T-helper 22 cell (primary cell): Measurements from ENCODE around the gene SPAG16.
"Not testable (repeated sequence)": the region's sequence is repeated elsewhere in the genome, so short reads cannot be mapped to it uniquely, and the experiment has no call there.

Source experiments
- DNase-seq: peaks from one replicate; pipeline ENCODE4 v3.0.0-alpha.2; 2020; ENCODE audit warnings: low read depth

The SPAG16 gene

GRCh38 chr2:213410687-213411086, 126.4 kb downstream of the SPAG16 start:
- DNase-seq = not testable (repeated sequence)

GRCh38 chr2:213411582-213412289, 127.5 kb downstream of the SPAG16 start:
- DNase-seq = no peak

GRCh38 chr2:213415093-213415492, 130.8 kb downstream of the SPAG16 start:
- no peak for DNase-seq

- no peak for DNase-seq
These were observed 132.6 kb downstream of the SPAG16 start for GRCh38 chr2:213416832-213417231.

- DNase-seq = no peak
These were observed 135.7 kb downstream of the SPAG16 start for GRCh38 chr2:213419980-213420379.

- no peak for DNase-seq
These were observed 136.6 kb downstream of the SPAG16 start for GRCh38 chr2:213420828-213421385.

- no peak for DNase-seq
These were observed 137.9 kb downstream of the SPAG16 start for GRCh38 chr2:213422211-213422610.

- no peak for DNase-seq
These were observed 141.4 kb downstream of the SPAG16 start for GRCh38 chr2:213425618-213426017.

- DNase-seq = no peak
These were observed 145.3 kb downstream of the SPAG16 start for GRCh38 chr2:213429516-213429915.

- no peak for DNase-seq
These were observed 159.7 kb downstream of the SPAG16 start for GRCh38 chr2:213443921-213444320.

- no peak for DNase-seq
These were observed 167.4 kb downstream of the SPAG16 start for GRCh38 chr2:213451542-213452239.

GRCh38 chr2:213455316-213456008, 171.2 kb downstream of the SPAG16 start:
- no peak for DNase-seq

GRCh38 chr2:213475433-213475832, 191.2 kb downstream of the SPAG16 start:
- DNase-seq = no peak

GRCh38 chr2:213476641-213477040, 192.4 kb downstream of the SPAG16 start:
- no peak for DNase-seq

- DNase-seq = no peak
These were observed 205.8 kb downstream of the SPAG16 start for GRCh38 chr2:213490087-213490486.

GRCh38 chr2:213491376-213491775, 207.1 kb downstream of the SPAG16 start:
- no peak for DNase-seq

GRCh38 chr2:213496226-213496625, 212.0 kb downstream of the SPAG16 start:
- DNase-seq = no peak

GRCh38 chr2:213500881-213501280, 216.6 kb downstream of the SPAG16 start:
- no peak for DNase-seq

- DNase-seq = no peak
These were observed 239.9 kb downstream of the SPAG16 start for GRCh38 chr2:213524164-213524563.

- DNase-seq = no peak
These were observed 253.3 kb downstream of the SPAG16 start for GRCh38 chr2:213537579-213537978.

GRCh38 chr2:213544940-213545339, 260.7 kb downstream of the SPAG16 start:
- no peak for DNase-seq

- DNase-seq = no peak
These were observed 261.2 kb downstream of the SPAG16 start for GRCh38 chr2:213545481-213545880.

- no peak for DNase-seq
These were observed 261.8 kb downstream of the SPAG16 start for GRCh38 chr2:213545964-213546475.
